CD14-positive monocyte (primary cell): ENCODE results near the gene SCMH1. TPM values are rescaled to one million over a fixed set of nuclear protein-coding genes. Genes with fewer than 3 reads are reported as not detected.
A peak's percentile ranks its signal among the peaks of the same experiment; 100 is the strongest.

Experiments used
- DNase-seq, 3 donors: peaks; one replicate each; pipeline ENCODE4 v3.0.0-alpha.2; 2011 to 2022
- H2AFZ ChIP-seq: 2 replicates; pipeline ENCODE4 v1.6.0; 2012; ENCODE audit warnings: mild to moderate bottlenecking, low read depth, low read length, inconsistent platforms; ENCODE audit not compliant: insufficient read depth, poor library complexity, severe bottlenecking
- H3K27ac ChIP-seq, 2 donors: 1 replicate in 1 of 2; 2 replicates in 1 of 2; pipeline ENCODE4 v1.5.1; 2012 to 2013; ENCODE audit warnings: low read length in 2 of 2, control low read depth in 1 of 2, inconsistent platforms in 1 of 2, low read depth in 1 of 2, mild to moderate bottlenecking in 1 of 2
- H3K27me3 ChIP-seq, 2 donors: one replicate each; pipeline versions ENCODE4 v1.6.0 to v1.6.1; 2011 to 2013; ENCODE audit warnings: low read length in 2 of 2; ENCODE audit not compliant: control insufficient read depth in 2 of 2, insufficient read depth in 2 of 2
- H3K36me3 ChIP-seq, 2 donors: replicated peaks in 1 of 2; 1 replicate in 1 of 2; 2 replicates in 1 of 2; pipeline versions ENCODE4 v1.5.1 to v1.6.1; 2012 to 2013; ENCODE audit warnings: low read length in 2 of 2, control low read depth in 1 of 2, inconsistent platforms in 1 of 2, mild to moderate bottlenecking in 1 of 2; ENCODE audit not compliant: insufficient read depth in 2 of 2, control insufficient read depth in 1 of 2
- H3K4me1 ChIP-seq, 2 donors: 1 replicate in 1 of 2; 2 replicates in 1 of 2; pipeline versions ENCODE4 v1.5.1 to v1.6.1; 2012 to 2013; ENCODE audit warnings: low read length in 2 of 2, control low read depth in 1 of 2, inconsistent platforms in 1 of 2, mild to moderate bottlenecking in 1 of 2, moderate library complexity in 1 of 2; ENCODE audit not compliant: insufficient read depth in 2 of 2, control insufficient read depth in 1 of 2
- H3K4me2 ChIP-seq: replicated peaks from 2 replicates; pipeline ENCODE3; 2012; ENCODE audit warnings: low read length, moderate library complexity, mild to moderate bottlenecking; ENCODE audit not compliant: poor library complexity, severe bottlenecking; ENCODE audit errors: extremely low read depth
- H3K4me3 ChIP-seq, 3 experiments: fragments of 200-600 bp in 1 of 3; sonication (generic) in 1 of 3; replicated peaks in 1 of 3; 1 replicate in 2 of 3; 2 replicates in 1 of 3; pipeline ENCODE4 v1.5.1; 2011 to 2013; ENCODE audit warnings: low read length in 3 of 3, mild to moderate bottlenecking in 3 of 3, control low read depth in 2 of 3, low read depth in 2 of 3, inconsistent platforms in 1 of 3, moderate library complexity in 1 of 3
- H3K79me2 ChIP-seq: 2 replicates; pipeline ENCODE4 v1.6.0; 2012; ENCODE audit warnings: mild to moderate bottlenecking, control low read depth, inconsistent platforms, low read length, moderate library complexity; ENCODE audit not compliant: insufficient read depth
- H3K9ac ChIP-seq: 2 replicates; pipeline ENCODE4 v1.6.0; 2017; ENCODE audit warnings: low read length, mild to moderate bottlenecking; ENCODE audit not compliant: insufficient read depth, poor library complexity, severe bottlenecking
- H3K9me3 ChIP-seq, 2 donors: replicated peaks in 1 of 2; 1 replicate in 1 of 2; 2 replicates in 1 of 2; pipeline versions ENCODE4 v1.5.1 to v1.6.1; 2012 to 2013; ENCODE audit warnings: low read length in 2 of 2, control low read depth in 1 of 2; ENCODE audit not compliant: control insufficient read depth in 1 of 2, insufficient read depth in 1 of 2
- H4K20me1 ChIP-seq: 2 replicates; pipeline ENCODE4 v1.6.0; 2012; ENCODE audit warnings: mild to moderate bottlenecking, low read length, control low read depth, moderate library complexity; ENCODE audit not compliant: insufficient read depth
- H3K27ac Mint-ChIP-seq, 7 donors: one replicate each; pipeline ENCODE4 v1.8.0; 2020; ENCODE audit warnings: mild to moderate bottlenecking in 7 of 7, mixed read lengths in 7 of 7, moderate library complexity in 6 of 7, inconsistent platforms in 2 of 7
- H3K27me3 Mint-ChIP-seq, 3 donors: one replicate each; pipeline ENCODE4 v1.8.0; 2021 to 2022; ENCODE audit warnings: low read depth in 3 of 3, mild to moderate bottlenecking in 3 of 3, mixed read lengths in 3 of 3, moderate library complexity in 3 of 3, inconsistent platforms in 1 of 3
- H3K36me3 Mint-ChIP-seq, 2 donors: one replicate each; pipeline ENCODE4 v1.8.0; 2020; ENCODE audit warnings: mixed read lengths in 2 of 2, inconsistent platforms in 1 of 2, mild to moderate bottlenecking in 1 of 2
- H3K4me1 Mint-ChIP-seq: one replicate; pipeline ENCODE4 v1.8.0; 2020; ENCODE audit warnings: mild to moderate bottlenecking, mixed read lengths
- H3K4me3 Mint-ChIP-seq, 2 donors: one replicate each; pipeline ENCODE4 v1.8.0; 2020; ENCODE audit warnings: mild to moderate bottlenecking in 2 of 2, mixed read lengths in 2 of 2, moderate library complexity in 1 of 2
- H3K9me3 Mint-ChIP-seq, 7 donors: one replicate each; pipeline ENCODE4 v1.8.0; 2020 to 2022; ENCODE audit warnings: mixed read lengths in 7 of 7, mild to moderate bottlenecking in 6 of 7, moderate library complexity in 6 of 7, inconsistent platforms in 2 of 7
- WGBS: methylation state at CpG from one replicate; pipeline ENCODE4 v1.1.5; 2013; ENCODE audit warnings: missing lambda C conversion rate; ENCODE audit not compliant: insufficient coverage; 5-methylcytosine and 5-hydroxymethylcytosine counted together
- intact Hi-C, 2 donors: fragments of 100-400 bp; cut with micrococcal nuclease; formaldehyde crosslinking; loops; one replicate each; pipeline versions ENCODE4 v1.15.0 to v1.15.1; 2023
- polyA plus RNA-seq, 3 donors: library from polyadenylated mRNA; depleted of rRNA in 1 of 3; unstranded in 2 of 3; stranded (reverse) in 1 of 3; fragments of 300-500 nt in 2 of 3; fragments of >200 nt in 1 of 3; fragmentation: Illumina TruSeq in 2 of 3; gene quantifications; 1 replicate in 2 of 3; 2 replicates in 1 of 3; pipeline ENCODE4 v1.2.3, GENCODE V29; 2012 to 2021
- TF ChIP-seq, protein P1 (sequence below): fragments of 200-600 bp; IDR thresholded peaks from one replicate; pipeline ENCODE4 v1.8.0; 2022; ENCODE audit warnings: antibody characterized with exemption, mild to moderate bottlenecking

SCMH1 gene
- polyA plus RNA-seq, 3 donors = 0.66 to 12.7 (median 0.74) TPM

DNA sequence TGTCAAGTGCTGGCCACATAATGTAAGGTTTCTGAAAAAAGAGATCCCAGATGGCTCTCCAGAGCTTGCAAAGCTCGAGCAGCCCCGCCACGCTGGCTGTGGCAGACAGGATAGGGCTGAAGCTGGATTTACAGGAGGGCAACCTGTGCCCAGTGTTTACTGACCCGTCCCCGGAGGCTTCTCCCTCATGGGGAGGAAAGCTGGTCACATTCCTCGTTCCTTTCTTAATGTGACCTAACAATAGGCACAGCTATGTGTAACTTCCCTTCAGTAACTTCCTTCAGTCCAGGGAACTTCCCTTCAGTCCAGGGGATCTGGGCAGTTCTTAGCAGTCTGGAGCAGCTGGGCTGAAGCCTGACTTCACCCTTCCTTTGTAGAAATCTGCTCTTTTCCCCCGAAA is 228.3 kb downstream of the SCMH1 start:
- Mint-ChIP-seq H3K27ac (peak overlapping the region in 4 of 7 donors; percentile 1 to 77 (median 39)), H3K9me3 (no peaks in the 10 kb centered on the region), H3K27me3 (peaks cover 0 to 1% (median 0%) of the 10 kb centered on the region in 3 donors), H3K36me3 (peaks cover 59 to 74% of the 10 kb centered on the region in 2 donors), H3K4me1 (peaks cover 10% of the 10 kb centered on the region), H3K4me3 (no peak overlapping the region)
- Histone ChIP-seq H3K4me3 (no peak overlapping the region), H3K9ac (no peak overlapping the region), H4K20me1 (no peaks in the 10 kb centered on the region), H2AFZ (no peak overlapping the region), H3K27ac (peak overlapping the region; percentile 10 to 24), H3K4me2 (no peak overlapping the region), H3K36me3 (peaks cover 45 to 71% of the 10 kb centered on the region in 2 donors), H3K9me3 (no peaks in the 10 kb centered on the region), H3K27me3 (no peaks in the 10 kb centered on the region), H3K4me1 (peaks cover 9 to 10% of the 10 kb centered on the region in 2 donors), H3K79me2 (no peaks in the 10 kb centered on the region)
- peak; percentile 13 to 59 (median 17) for DNase-seq
- TF ChIP-seq, protein P1, sequence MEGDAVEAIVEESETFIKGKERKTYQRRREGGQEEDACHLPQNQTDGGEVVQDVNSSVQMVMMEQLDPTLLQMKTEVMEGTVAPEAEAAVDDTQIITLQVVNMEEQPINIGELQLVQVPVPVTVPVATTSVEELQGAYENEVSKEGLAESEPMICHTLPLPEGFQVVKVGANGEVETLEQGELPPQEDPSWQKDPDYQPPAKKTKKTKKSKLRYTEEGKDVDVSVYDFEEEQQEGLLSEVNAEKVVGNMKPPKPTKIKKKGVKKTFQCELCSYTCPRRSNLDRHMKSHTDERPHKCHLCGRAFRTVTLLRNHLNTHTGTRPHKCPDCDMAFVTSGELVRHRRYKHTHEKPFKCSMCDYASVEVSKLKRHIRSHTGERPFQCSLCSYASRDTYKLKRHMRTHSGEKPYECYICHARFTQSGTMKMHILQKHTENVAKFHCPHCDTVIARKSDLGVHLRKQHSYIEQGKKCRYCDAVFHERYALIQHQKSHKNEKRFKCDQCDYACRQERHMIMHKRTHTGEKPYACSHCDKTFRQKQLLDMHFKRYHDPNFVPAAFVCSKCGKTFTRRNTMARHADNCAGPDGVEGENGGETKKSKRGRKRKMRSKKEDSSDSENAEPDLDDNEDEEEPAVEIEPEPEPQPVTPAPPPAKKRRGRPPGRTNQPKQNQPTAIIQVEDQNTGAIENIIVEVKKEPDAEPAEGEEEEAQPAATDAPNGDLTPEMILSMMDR = no peak
- intact Hi-C loops = no loop called here
- WGBS = 72% methylated on average over 3 of the region's 7 CpGs

DNA sequence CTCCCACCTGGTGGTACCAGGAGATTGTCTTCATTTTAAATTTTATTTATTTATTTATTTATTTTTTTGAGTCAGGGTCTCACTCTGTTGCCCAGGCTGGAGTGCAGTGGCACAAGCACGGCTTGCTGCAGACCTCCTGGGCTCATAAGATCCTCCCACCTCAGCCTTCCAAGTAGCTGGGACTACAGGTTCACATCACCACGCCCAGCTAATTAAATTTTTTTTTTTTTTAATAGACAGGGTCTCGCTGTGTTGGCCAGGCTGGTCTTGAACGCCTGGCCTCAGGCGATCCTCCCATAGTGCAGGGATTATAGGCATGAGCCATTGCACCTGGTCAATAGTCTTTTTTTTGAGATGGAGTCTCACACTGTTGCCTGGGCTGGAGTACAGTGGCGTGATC is 229.1 kb downstream of the SCMH1 start:
- no peak overlapping the region for H3K27ac ChIP-seq
- Mint-ChIP-seq H3K4me1 (peaks cover 10% of the 10 kb centered on the region), H3K9me3 (no peaks in the 10 kb centered on the region), H3K27ac (peak overlapping the region in 1 of 7 donors; percentile 7), H3K27me3 (peaks cover 0 to 1% (median 0%) of the 10 kb centered on the region in 3 donors), H3K36me3 (peaks cover 63 to 76% of the 10 kb centered on the region in 2 donors), H3K4me3 (no peak overlapping the region)
- peaks cover 9 to 10% of the 10 kb centered on the region in 2 donors for H3K4me1 ChIP-seq
- H3K27me3 ChIP-seq = no peaks in the 10 kb centered on the region
- H4K20me1 ChIP-seq = no peaks in the 10 kb centered on the region
- no peak for DNase-seq
- H2AFZ ChIP-seq = no peak overlapping the region
- no peak overlapping the region for H3K9ac ChIP-seq
- TF ChIP-seq, protein P1 = no peak
- H3K9me3 ChIP-seq = no peaks in the 10 kb centered on the region
- peaks cover 51 to 73% of the 10 kb centered on the region in 2 donors for H3K36me3 ChIP-seq
- no peak overlapping the region for H3K4me2 ChIP-seq
- WGBS = 100% methylated on average over 5 of the region's 6 CpGs
- H3K79me2 ChIP-seq = no peaks in the 10 kb centered on the region
- H3K4me3 ChIP-seq = no peak overlapping the region
- intact Hi-C loops = no loop called here
